ENCODE measurements around the gene TRPV2.

GRCh38 chr17:16479264-16479663, 63.9 kb downstream of the TRPV2 start:
- TF ChIP-seq CTCF (IDR thresholded peaks at IDR 0.05) (no peak), POLR2AphosphoS5 (IDR thresholded peaks at IDR 0.05) (no peak), POLR2A (IDR thresholded peaks at IDR 0.05) (no peak)
